Keratinocyte (primary cell): Measurements from ENCODE around the gene PLXDC1. TPM values are rescaled to one million over a fixed set of nuclear protein-coding genes. Genes with fewer than 3 reads are reported as not detected.

Experiments
- DNase-seq: peaks from one replicate; pipeline ENCODE4 v3.0.0-alpha.2; 2011; ENCODE audit warnings: low read depth, missing footprints, low spot score
- FAIRE-seq: peaks from 2 replicates; lab custom pipeline; 2011; peaks lifted over from hg19 to GRCh38; lab: Jason Lieb, UNC
- H2AFZ ChIP-seq: 2 replicates; pipeline ENCODE4 v1.6.0; 2012; ENCODE audit warnings: low read length, control low read depth, inconsistent platforms; ENCODE audit not compliant: control insufficient read depth
- H3K27ac ChIP-seq: 2 replicates; pipeline ENCODE4 v1.5.1; 2011; ENCODE audit warnings: low read length; ENCODE audit not compliant: control insufficient read depth, insufficient read depth
- H3K27me3 ChIP-seq: 3 replicates; pipeline ENCODE4 v1.6.0; 2011; ENCODE audit warnings: low read length; ENCODE audit not compliant: control insufficient read depth, insufficient read depth; ENCODE audit errors: extremely low read depth
- H3K36me3 ChIP-seq, 2 experiments: 2 replicates in 1 of 2; 3 replicates in 1 of 2; pipeline ENCODE4 v1.5.1; 2011; ENCODE audit warnings: low read length in 2 of 2, mild to moderate bottlenecking in 1 of 2; ENCODE audit not compliant: control insufficient read depth in 2 of 2, insufficient read depth in 2 of 2; ENCODE audit errors: extremely low read depth in 1 of 2
- H3K4me1 ChIP-seq: 3 replicates; pipeline ENCODE4 v1.5.1; 2011; ENCODE audit warnings: low read length; ENCODE audit not compliant: control insufficient read depth, insufficient read depth; ENCODE audit errors: extremely low read depth
- H3K4me2 ChIP-seq: 3 replicates; pipeline ENCODE4 v1.6.0; 2011; ENCODE audit warnings: low read depth, low read length; ENCODE audit not compliant: control insufficient read depth, insufficient read depth; ENCODE audit errors: extremely low read depth
- H3K4me3 ChIP-seq, 3 experiments: fragments of 200-600 bp in 1 of 3; sonication (generic) in 1 of 3; 2 replicates in 2 of 3; 3 replicates in 1 of 3; pipeline ENCODE4 v1.5.1; 2011 to 2016; ENCODE audit warnings: low read length in 3 of 3, mild to moderate bottlenecking in 3 of 3, control low read depth in 2 of 3, inconsistent platforms in 1 of 3, low read depth in 1 of 3, mixed read lengths in 1 of 3, mixed run types in 1 of 3, moderate library complexity in 1 of 3; ENCODE audit not compliant: control insufficient read depth in 2 of 3, insufficient read depth in 2 of 3; ENCODE audit errors: extremely low read depth in 1 of 3
- H3K79me2 ChIP-seq: 2 replicates; pipeline ENCODE4 v1.6.0; 2012; ENCODE audit warnings: low read length; ENCODE audit not compliant: control insufficient read depth, insufficient read depth
- H3K9ac ChIP-seq: 3 replicates; pipeline ENCODE4 v1.6.0; 2011; ENCODE audit warnings: low read length; ENCODE audit not compliant: control insufficient read depth, insufficient read depth; ENCODE audit errors: extremely low read depth
- H3K9me1 ChIP-seq: 3 replicates; pipeline ENCODE4 v1.6.0; 2011; ENCODE audit warnings: low read length; ENCODE audit not compliant: control insufficient read depth, insufficient read depth; ENCODE audit errors: extremely low read depth
- H3K9me3 ChIP-seq: 2 replicates; pipeline ENCODE4 v1.5.1; 2012; ENCODE audit warnings: low read depth, low read length; ENCODE audit not compliant: control insufficient read depth
- H4K20me1 ChIP-seq: 3 replicates; pipeline ENCODE4 v1.6.0; 2011; ENCODE audit warnings: low read length; ENCODE audit not compliant: control insufficient read depth, insufficient read depth; ENCODE audit errors: extremely low read depth
- CTCF ChIP-seq, 3 experiments: IDR thresholded peaks in 1 of 3; conservative IDR thresholded peaks in 1 of 3; optimal IDR thresholded peaks in 1 of 3; 2 replicates in 2 of 3; 3 replicates in 1 of 3; pipeline versions ENCODE3 to v1.5.1; 2011; ENCODE audit warnings: low read length in 3 of 3, mild to moderate bottlenecking in 3 of 3, moderate library complexity in 2 of 3, control low read depth in 1 of 3, inconsistent platforms in 1 of 3; ENCODE audit not compliant: insufficient read depth in 2 of 3; ENCODE audit errors: extremely low read depth in 1 of 3
- EZH2 ChIP-seq: IDR thresholded peaks from one replicate; pipeline ENCODE4 v1.6.1; 2012; ENCODE audit warnings: inconsistent platforms, mild to moderate bottlenecking, low read length, moderate library complexity
- dilution Hi-C: fragments of 300-500 bp; cut with MboI; formaldehyde crosslinking; loops from one replicate; pipeline ENCODE4 v1.7.0; 2020; ENCODE audit warnings: low sequenced_read_pairs; ENCODE audit not compliant: extremely low pct_ligation_motif_present
- polyA plus RNA-seq, 5 experiments: library from polyadenylated mRNA; depleted of rRNA in 3 of 5; stranded (reverse) in 3 of 5; stranded (forward) in 1 of 5; unstranded in 1 of 5; fragments of >200 nt; gene quantifications; 1 replicate in 1 of 5; 2 replicates in 3 of 5; 3 replicates in 1 of 5; pipeline versions ENCODE4 v1.2.1 to v1.2.3, GENCODE V29; 2011 to 2012; ENCODE audit warnings: missing spikeins in 2 of 5, low read depth in 1 of 5, low replicate concordance in 1 of 5

Gene PLXDC1
- polyA plus RNA-seq, 1 donor (not counting 4 experiments of a cell fraction or from before 2014, with no cell fraction given) = 0.35 TPM

GRCh38 chr17:39183720-39184119, 32.3 kb upstream of the PLXDC1 start:
- no peak for FAIRE-seq
- no peaks in the 10 kb centered on the region for H3K9me3 ChIP-seq
- no peak overlapping the region for H3K4me2 ChIP-seq
- H3K27ac ChIP-seq = no peak overlapping the region
- H3K9ac ChIP-seq = no peak overlapping the region
- H3K4me1 ChIP-seq = peaks cover 2% of the 10 kb centered on the region
- TF ChIP-seq EZH2 = no peak
- no peak for TF ChIP-seq CTCF (optimal IDR thresholded peaks at IDR 0.05 in 1 of 3, IDR thresholded peaks at IDR 0.05 in 1 of 3, conservative IDR thresholded peaks at IDR 0.05 in 1 of 3; ENCODE audit: extremely low read depth in 1 of 3, insufficient read depth in 2 of 3, low read length in 3 of 3)
- H3K36me3 ChIP-seq = peaks cover 20 to 30% of the 10 kb centered on the region in 2 experiments
- DNase-seq = no peak
- H3K4me3 ChIP-seq = no peak overlapping the region
- no peak overlapping the region for H2AFZ ChIP-seq
- no peaks in the 10 kb centered on the region for H3K79me2 ChIP-seq
- H3K27me3 ChIP-seq = no peaks in the 10 kb centered on the region
- H3K9me1 ChIP-seq = no peaks in the 10 kb centered on the region
- H4K20me1 ChIP-seq = no peaks in the 10 kb centered on the region
- dilution Hi-C loops = no loop called here

GRCh38 chr17:39183045-39183444, 31.6 kb upstream of the PLXDC1 start:
- Histone ChIP-seq H3K9ac (no peak overlapping the region), H3K4me2 (no peak overlapping the region), H2AFZ (no peak overlapping the region), H3K27me3 (no peaks in the 10 kb centered on the region), H3K9me1 (no peaks in the 10 kb centered on the region), H3K9me3 (no peaks in the 10 kb centered on the region), H3K4me1 (peaks cover 7% of the 10 kb centered on the region), H3K79me2 (no peaks in the 10 kb centered on the region), H3K27ac (no peak overlapping the region), H4K20me1 (no peaks in the 10 kb centered on the region), H3K4me3 (no peak overlapping the region), H3K36me3 (peaks cover 21 to 30% of the 10 kb centered on the region in 2 experiments)
- FAIRE-seq (no peak), DNase-seq (no peak)
- TF ChIP-seq EZH2 (no peak), CTCF (optimal IDR thresholded peaks at IDR 0.05 in 1 of 3, IDR thresholded peaks at IDR 0.05 in 1 of 3, conservative IDR thresholded peaks at IDR 0.05 in 1 of 3; ENCODE audit: extremely low read depth in 1 of 3, insufficient read depth in 2 of 3, low read length in 3 of 3) (no peak)
- dilution Hi-C loops = no loop called here
